ENCODE results near the gene AK4.

- no peak for TF ChIP-seq CTCF (conservative IDR thresholded peaks at IDR 0.05)
- no peak for TF ChIP-seq EZH2 (IDR thresholded peaks at IDR 0.05; ENCODE audit: low read depth)
These were observed 74.4 kb downstream of the AK4 start for GRCh38 chr1:65222340-65222940.

Measured in PC-9 (cell line).